MM.1S (cell line): ENCODE measurements around the gene GABARAP.

Source experiments
- EZH2 ChIP-seq: fragments of 300-600 bp; sonication (generic); optimal IDR thresholded peaks from 2 replicates; pipeline ENCODE3; 2017; ENCODE audit warnings: low read depth, mild to moderate bottlenecking, antibody characterized with exemption, low read length, mixed read lengths
- TF ChIP-seq, protein P1 (sequence below): fragments of 300-600 bp; sonication (generic); IDR thresholded peaks from 2 replicates; pipeline ENCODE4 v1.5.1; 2016; ENCODE audit warnings: antibody characterized with exemption, low read length, mixed read lengths

DNA sequence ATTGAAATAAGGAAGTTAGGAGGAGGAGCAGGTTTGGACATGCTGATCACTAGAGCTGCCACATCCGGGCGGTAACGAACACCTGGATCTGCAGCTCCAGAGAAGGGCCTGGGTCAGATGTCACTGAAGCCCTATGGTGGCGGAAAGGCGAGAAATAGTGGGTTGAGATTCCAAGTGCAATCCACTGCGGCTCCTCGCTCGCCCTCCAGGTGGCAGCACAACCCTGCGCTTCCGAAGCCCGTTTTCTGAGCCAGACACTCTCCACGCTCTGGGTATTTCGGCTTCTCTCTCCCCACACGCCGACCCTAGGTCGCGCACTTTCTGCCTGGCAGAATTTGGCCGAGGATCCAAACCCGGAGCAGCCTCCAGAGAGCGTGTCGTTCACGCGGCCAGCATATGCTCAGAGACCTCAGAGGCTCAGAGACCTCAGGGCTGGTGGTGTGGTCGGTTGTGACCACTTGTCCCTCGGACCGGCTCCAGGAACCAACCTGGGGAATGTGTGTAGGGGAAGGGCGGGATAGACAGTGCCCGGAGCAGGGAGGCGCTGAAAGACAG lies 38.3 kb upstream of the GABARAP start:
- TF ChIP-seq, protein P1, sequence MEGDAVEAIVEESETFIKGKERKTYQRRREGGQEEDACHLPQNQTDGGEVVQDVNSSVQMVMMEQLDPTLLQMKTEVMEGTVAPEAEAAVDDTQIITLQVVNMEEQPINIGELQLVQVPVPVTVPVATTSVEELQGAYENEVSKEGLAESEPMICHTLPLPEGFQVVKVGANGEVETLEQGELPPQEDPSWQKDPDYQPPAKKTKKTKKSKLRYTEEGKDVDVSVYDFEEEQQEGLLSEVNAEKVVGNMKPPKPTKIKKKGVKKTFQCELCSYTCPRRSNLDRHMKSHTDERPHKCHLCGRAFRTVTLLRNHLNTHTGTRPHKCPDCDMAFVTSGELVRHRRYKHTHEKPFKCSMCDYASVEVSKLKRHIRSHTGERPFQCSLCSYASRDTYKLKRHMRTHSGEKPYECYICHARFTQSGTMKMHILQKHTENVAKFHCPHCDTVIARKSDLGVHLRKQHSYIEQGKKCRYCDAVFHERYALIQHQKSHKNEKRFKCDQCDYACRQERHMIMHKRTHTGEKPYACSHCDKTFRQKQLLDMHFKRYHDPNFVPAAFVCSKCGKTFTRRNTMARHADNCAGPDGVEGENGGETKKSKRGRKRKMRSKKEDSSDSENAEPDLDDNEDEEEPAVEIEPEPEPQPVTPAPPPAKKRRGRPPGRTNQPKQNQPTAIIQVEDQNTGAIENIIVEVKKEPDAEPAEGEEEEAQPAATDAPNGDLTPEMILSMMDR = peak; percentile 89
- no peak for TF ChIP-seq EZH2
